NCI-H345 (cell line): Measurements from ENCODE around the gene CCNL2.

Experiments
- DNase-seq: peaks from one replicate; lab custom pipeline; 2025; lab: John Stamatoyannopoulos, UW

CCNL2 gene

GRCh38 chr1:1355416-1355815 is 43.7 kb downstream of the CCNL2 start:
- DNase-seq: peak; percentile 40

GRCh38 chr1:1354271-1355247 is 44.6 kb downstream of the CCNL2 start:
- DNase-seq: no peak

GRCh38 chr1:1353389-1354151 is 45.6 kb downstream of the CCNL2 start:
- DNase-seq: peak; percentile 47

- DNase-seq: peak; percentile 19
These were observed 46.2 kb downstream of the CCNL2 start for GRCh38 chr1:1352786-1353388.

- DNase-seq: no peak
These were observed 47.4 kb downstream of the CCNL2 start for GRCh38 chr1:1351511-1352427.

- peak; percentile 80 for DNase-seq
These were observed 49.7 kb downstream of the CCNL2 start, which contains the start of gene DVL1 for GRCh38 chr1:1349256-1350012. TSS of gene DVL1 (minus strand) at chr1:1349418. CDS start at chr1:1349065, 353 bp downstream.

- no peak for DNase-seq
These were observed 50.5 kb downstream of the CCNL2 start for GRCh38 chr1:1348420-1349255.

GRCh38 chr1:1347663-1348419 is 51.3 kb downstream of the CCNL2 start:
- no peak for DNase-seq

GRCh38 chr1:1347026-1347595 is 52.0 kb downstream of the CCNL2 start:
- no peak for DNase-seq

- no peak for DNase-seq
These were observed 52.6 kb downstream of the CCNL2 start for GRCh38 chr1:1346501-1346890.

- DNase-seq: no peak
These were observed 53.2 kb downstream of the CCNL2 start for GRCh38 chr1:1345860-1346500.

GRCh38 chr1:1345384-1345783 is 53.8 kb downstream of the CCNL2 start:
- no peak for DNase-seq

GRCh38 chr1:1344655-1345361 is 54.3 kb downstream of the CCNL2 start:
- DNase-seq: no peak

GRCh38 chr1:1343811-1344421 is 55.2 kb downstream of the CCNL2 start:
- DNase-seq: no peak

GRCh38 chr1:1342584-1343115 is 56.5 kb downstream of the CCNL2 start:
- DNase-seq: no peak

GRCh38 chr1:1342061-1342562 is 57.0 kb downstream of the CCNL2 start:
- DNase-seq: no peak
